HepG2 (cell line): Measurements from ENCODE around the gene GPSM1. TPM values are rescaled to one million over a fixed set of nuclear protein-coding genes. Genes with fewer than 3 reads are reported as not detected.
A peak's percentile ranks its signal among the peaks of the same experiment; 100 is the strongest.

Experiments
- ASH2L ChIP-seq: fragments of 300-600, 200-600 bp; sonication (generic); IDR thresholded peaks from 2 replicates; pipeline ENCODE4 v1.7.0; 2017; ENCODE audit warnings: low read depth, mild to moderate bottlenecking, moderate library complexity, mixed read lengths, low read length; ENCODE audit not compliant: insufficient read length
- DR1 ChIP-seq: sonication (generic); formaldehyde crosslinking; IDR thresholded peaks from 2 replicates; pipeline ENCODE4 v1.8.0; 2021; ENCODE audit warnings: mild to moderate bottlenecking, missing genetic modification reagents, inconsistent platforms
- FOXO1 ChIP-seq: sonication (generic); formaldehyde crosslinking; IDR thresholded peaks from 2 replicates; pipeline ENCODE4 v1.4.0; 2020; ENCODE audit warnings: missing genetic modification reagents
- HCFC1 ChIP-seq: fragments of 150-350 bp; IDR thresholded peaks from 2 replicates; pipeline ENCODE4 v1.6.1; 2014; ENCODE audit warnings: low read depth, low read length
- HDAC1 ChIP-seq: sonication (generic); formaldehyde crosslinking; IDR thresholded peaks from 2 replicates; pipeline ENCODE4 v1.5.1; 2020; ENCODE audit warnings: mild to moderate bottlenecking, missing genetic modification reagents
- HOXA9 ChIP-seq: sonication (generic); formaldehyde crosslinking; IDR thresholded peaks from 2 replicates; pipeline ENCODE4 v1.8.1; 2022; ENCODE audit warnings: missing genetic modification reagents, mild to moderate bottlenecking, moderate library complexity, borderline replicate concordance
- MATR3 ChIP-seq: sonication (generic); formaldehyde crosslinking; IDR thresholded peaks from 2 replicates; pipeline ENCODE4 v1.4.0; 2020; ENCODE audit warnings: missing genetic modification reagents
- MTA1 ChIP-seq: sonication (generic); formaldehyde crosslinking; IDR thresholded peaks from 2 replicates; pipeline ENCODE4 v1.4.0; 2020; ENCODE audit warnings: missing genetic modification reagents, mild to moderate bottlenecking, borderline replicate concordance
- NBN ChIP-seq: fragments of 450-650 bp; conservative IDR thresholded peaks from 2 replicates; pipeline ENCODE4 v1.6.1; 2017
- NFYC ChIP-seq: IDR thresholded peaks from 2 replicates; pipeline ENCODE4 v1.6.1; 2016; ENCODE audit warnings: missing genetic modification reagents, missing compliant biosample characterization
- NONO ChIP-seq, 2 experiments: fragments of 450-650 bp in 1 of 2; sonication (generic) in 1 of 2; formaldehyde crosslinking in 1 of 2; IDR thresholded peaks in 1 of 2; conservative IDR thresholded peaks in 1 of 2; 2 replicates each; pipeline versions ENCODE4 v1.6.1 to v1.8.0; 2017 to 2022; ENCODE audit warnings: mild to moderate bottlenecking in 1 of 2, missing genetic modification reagents in 1 of 2, moderate library complexity in 1 of 2
- RORA ChIP-seq: sonication (generic); formaldehyde crosslinking; IDR thresholded peaks from 2 replicates; pipeline ENCODE4 v1.5.0; 2020; ENCODE audit warnings: mild to moderate bottlenecking, missing genetic modification reagents, moderate library complexity
- SP1 ChIP-seq, 2 experiments: fragments of 450-650 bp in 1 of 2; sonication (generic) in 1 of 2; formaldehyde crosslinking in 1 of 2; IDR thresholded peaks; 2 replicates each; pipeline versions ENCODE4 v1.4.0 to v1.6.1; 2016 to 2020; ENCODE audit warnings: missing genetic modification reagents in 1 of 2
- SYNCRIP ChIP-seq: fragments of 200-400 bp; formaldehyde crosslinking; IDR thresholded peaks from 2 replicates; pipeline ENCODE4 v1.6.1; 2018; ENCODE audit warnings: mild to moderate bottlenecking, low read depth, low read length; ENCODE audit not compliant: insufficient read depth
- ZBTB33 ChIP-seq: sonication (generic); formaldehyde crosslinking; IDR thresholded peaks from 2 replicates; pipeline ENCODE4 v1.4.0; 2020; ENCODE audit warnings: missing genetic modification reagents
- ZFP90 ChIP-seq: sonication (generic); formaldehyde crosslinking; IDR thresholded peaks from 2 replicates; pipeline ENCODE4 v1.8.0; 2022; ENCODE audit warnings: missing genetic modification reagents, mild to moderate bottlenecking, inconsistent platforms, borderline replicate concordance
- ZFP91 ChIP-seq: sonication (generic); formaldehyde crosslinking; IDR thresholded peaks from 2 replicates; pipeline ENCODE4 v1.9.0; 2022; ENCODE audit warnings: missing genetic modification reagents, mild to moderate bottlenecking, borderline replicate concordance
- ZMAT5 ChIP-seq: sonication (generic); formaldehyde crosslinking; IDR thresholded peaks from 2 replicates; pipeline ENCODE4 v1.5.0; 2020; ENCODE audit warnings: mild to moderate bottlenecking, low read depth, missing genetic modification reagents, borderline replicate concordance
- ZNF292 ChIP-seq: sonication (generic); formaldehyde crosslinking; IDR thresholded peaks from 2 replicates; pipeline ENCODE4 v1.8.1; 2022; ENCODE audit warnings: mild to moderate bottlenecking, low read depth, missing genetic modification reagents, borderline replicate concordance
- ZNF317 ChIP-seq: sonication (generic); formaldehyde crosslinking; IDR thresholded peaks from 2 replicates; pipeline ENCODE4 v1.5.0; 2020; ENCODE audit warnings: mild to moderate bottlenecking, missing genetic modification reagents
- ZNF335 ChIP-seq: sonication (generic); formaldehyde crosslinking; IDR thresholded peaks from 2 replicates; pipeline ENCODE4 v1.4.0; 2020; ENCODE audit warnings: missing genetic modification reagents
- ZNF383 ChIP-seq: sonication (generic); formaldehyde crosslinking; IDR thresholded peaks from 2 replicates; pipeline ENCODE4 v1.4.0; 2020; ENCODE audit warnings: missing genetic modification reagents, mild to moderate bottlenecking, borderline replicate concordance
- ZNF607 ChIP-seq: sonication (generic); formaldehyde crosslinking; IDR thresholded peaks from 2 replicates; pipeline ENCODE4 v1.5.1; 2020; ENCODE audit warnings: missing genetic modification reagents, mild to moderate bottlenecking, borderline replicate concordance
- ZNF652 ChIP-seq: IDR thresholded peaks from 2 replicates; pipeline ENCODE4 v1.6.1; 2016; ENCODE audit warnings: low read depth, borderline replicate concordance
- polyA plus RNA-seq, 8 experiments: library from polyadenylated mRNA; depleted of rRNA in 3 of 8; stranded (reverse) in 7 of 8; unstranded in 1 of 8; fragments of >200 nt; fragmentation: Illumina TruSeq in 4 of 8; extraction: Trizol in 4 of 8; gene quantifications; 2 replicates each; pipeline versions ENCODE4 v1.2.1 to v1.2.3, GENCODE V29; 2011 to 2016; ENCODE audit warnings: low read depth in 4 of 8, missing spikeins in 1 of 8, mixed read lengths in 1 of 8; ENCODE audit not compliant: insufficient read depth in 1 of 8
- total RNA-seq, 5 experiments: library from RNA; depleted of rRNA; stranded (reverse); fragments of >200 nt; fragmentation: Illumina TruSeq; extraction: Trizol; gene quantifications; 2 replicates each; pipeline ENCODE4 v1.2.3, GENCODE V29; 2016; ENCODE audit warnings: low read depth in 1 of 5

GPSM1 gene
- total and polyA plus RNA-seq, 2 of the 13 experiments (the other 11 are each of a cell fraction or from before 2014, with no cell fraction given): 1.0 to 2.4 TPM

- TF ChIP-seq NBN (no peak), SP1 (IDR thresholded peaks at IDR 0.05) (no peak), SP1 (CRISPR knock-in tag; IDR thresholded peaks at IDR 0.05) (peak; percentile 64), ZNF607 (CRISPR knock-in tag) (peak; percentile 95), ZMAT5 (no peak; the same call in 1 of the 2 replicates), NFYC (CRISPR knock-in tag) (no peak), ZNF383 (peak; percentile 92; the same call in 1 of the 2 replicates), ZNF652 (CRISPR knock-in tag) (no peak), HCFC1 (peak; percentile 83), DR1 (CRISPR knock-in tag) (no peak; the same call in 1 of the 2 replicates), MATR3 (CRISPR knock-in tag) (no peak), ZFP90 (CRISPR knock-in tag) (peak; percentile 70; the same call in 1 of the 2 replicates), NONO (IDR thresholded peaks at IDR 0.05) (no peak), NONO (CRISPR knock-in tag; conservative IDR thresholded peaks at IDR 0.05) (peak; percentile 98), ZFP91 (peak; percentile 87), RORA (no peak), ZNF292 (CRISPR knock-in tag) (no peak), ZNF335 (no peak), SYNCRIP (no peak), ASH2L (peak; percentile 58), FOXO1 (CRISPR knock-in tag) (0 out of 2 replicates have a peak, but pooled peaks have one; percentile 23), ZNF317 (CRISPR knock-in tag) (no peak), MTA1 (peak; percentile 67; the same call in 1 of the 2 replicates), ZBTB33 (CRISPR knock-in tag) (peak; percentile 89), HDAC1 (CRISPR knock-in tag) (peak; percentile 85), HOXA9 (CRISPR knock-in tag) (peak; percentile 93)
These were observed 36.0 kb downstream of the GPSM1 start, which contains the start of gene DNLZ (continued) for GRCh38 chr9:136363106-136363948.
